HG02571 (cell line): Measurements from ENCODE around the gene KLHL29.
A peak's percentile ranks its signal among the peaks of the same experiment; 100 is the strongest.

ENCODE experiments used
- ATAC-seq: cut with Tn5 transposase; IDR thresholded peaks from one replicate; pipeline ENCODE4 v1.9.1; 2021; ENCODE audit warnings: mild to moderate bottlenecking, moderate library complexity; ENCODE audit not compliant: unreplicated experiment

Gene KLHL29

GRCh38 chr2:23445450-23445868, 60.5 kb downstream of the KLHL29 start:
- ATAC-seq: no peak

GRCh38 chr2:23446916-23447315, 61.9 kb downstream of the KLHL29 start:
- ATAC-seq: no peak

GRCh38 chr2:23447405-23447804, 62.4 kb downstream of the KLHL29 start:
- no peak for ATAC-seq

- ATAC-seq: no peak
These were observed 63.9 kb downstream of the KLHL29 start for GRCh38 chr2:23448906-23449305.

GRCh38 chr2:23449413-23449812, 64.4 kb downstream of the KLHL29 start:
- ATAC-seq: peak; percentile 71

GRCh38 chr2:23449831-23450331, 64.9 kb downstream of the KLHL29 start:
- no peak for ATAC-seq

GRCh38 chr2:23452372-23452771, 67.4 kb downstream of the KLHL29 start:
- ATAC-seq: no peak

GRCh38 chr2:23452853-23453420, 68.0 kb downstream of the KLHL29 start:
- ATAC-seq: peak; percentile 40

- ATAC-seq: no peak
These were observed 68.5 kb downstream of the KLHL29 start for GRCh38 chr2:23453432-23453831.

- no peak for ATAC-seq
These were observed 69.0 kb downstream of the KLHL29 start for GRCh38 chr2:23453836-23454460.

- no peak for ATAC-seq
These were observed 69.6 kb downstream of the KLHL29 start for GRCh38 chr2:23454501-23455120.

- no peak for ATAC-seq
These were observed 71.4 kb downstream of the KLHL29 start for GRCh38 chr2:23456396-23456795.

- ATAC-seq: no peak
These were observed 72.1 kb downstream of the KLHL29 start for GRCh38 chr2:23456881-23457760.

GRCh38 chr2:23457990-23458682, 73.2 kb downstream of the KLHL29 start:
- ATAC-seq: no peak

- no peak for ATAC-seq
These were observed 74.1 kb downstream of the KLHL29 start for GRCh38 chr2:23459032-23459431.

- ATAC-seq: no peak
These were observed 75.2 kb downstream of the KLHL29 start for GRCh38 chr2:23460228-23460627.

GRCh38 chr2:23460993-23461392, 76.0 kb downstream of the KLHL29 start:
- ATAC-seq: no peak

GRCh38 chr2:23464156-23464555, 79.2 kb downstream of the KLHL29 start:
- ATAC-seq: no peak

- no peak for ATAC-seq
These were observed 80.0 kb downstream of the KLHL29 start for GRCh38 chr2:23464905-23465537.

- no peak for ATAC-seq
These were observed 81.0 kb downstream of the KLHL29 start for GRCh38 chr2:23465936-23466335.
